Activated CD8-positive, alpha-beta memory T cell treated with anti-CD3 and anti-CD28 coated beads, Interleukin-2, amount 50 U/mL, for 4 hours (primary cell): ENCODE data around the gene BCAS3.

ENCODE experiments used
- DNase-seq: peaks from one replicate; pipeline ENCODE4 v3.0.0-alpha.2; 2020

BCAS3 gene

DNA sequence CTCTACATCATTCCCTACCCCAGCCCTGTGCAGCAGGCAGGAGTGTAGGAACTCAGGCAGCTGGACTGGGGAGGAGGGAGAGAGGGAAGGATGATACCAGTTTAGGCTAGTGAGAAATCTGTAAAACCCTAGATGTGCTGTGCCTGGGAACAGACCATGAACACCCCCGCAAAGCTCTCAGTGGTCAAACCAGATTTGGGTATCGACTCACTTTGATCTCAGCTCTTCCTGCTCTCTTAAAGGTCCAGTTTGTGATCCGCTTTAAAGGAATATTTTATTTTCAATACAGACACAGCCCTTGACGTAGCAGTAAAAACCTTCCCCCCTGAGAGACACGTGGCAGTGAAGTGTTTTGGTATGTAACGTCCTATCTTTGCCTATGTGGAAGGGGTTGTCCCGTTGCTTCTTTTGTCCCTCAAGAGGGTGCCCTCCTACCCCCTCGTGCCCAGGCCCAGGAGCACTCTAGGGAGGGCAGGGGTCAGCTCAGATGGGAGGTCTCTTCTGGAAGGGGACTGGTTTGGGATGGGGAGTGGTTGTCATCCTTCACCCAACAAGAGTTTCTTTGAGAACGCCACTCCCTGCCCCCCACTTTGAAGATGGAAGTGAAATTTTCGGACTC is 702.7 kb downstream of the BCAS3 start:
- DNase-seq: no peak

DNA sequence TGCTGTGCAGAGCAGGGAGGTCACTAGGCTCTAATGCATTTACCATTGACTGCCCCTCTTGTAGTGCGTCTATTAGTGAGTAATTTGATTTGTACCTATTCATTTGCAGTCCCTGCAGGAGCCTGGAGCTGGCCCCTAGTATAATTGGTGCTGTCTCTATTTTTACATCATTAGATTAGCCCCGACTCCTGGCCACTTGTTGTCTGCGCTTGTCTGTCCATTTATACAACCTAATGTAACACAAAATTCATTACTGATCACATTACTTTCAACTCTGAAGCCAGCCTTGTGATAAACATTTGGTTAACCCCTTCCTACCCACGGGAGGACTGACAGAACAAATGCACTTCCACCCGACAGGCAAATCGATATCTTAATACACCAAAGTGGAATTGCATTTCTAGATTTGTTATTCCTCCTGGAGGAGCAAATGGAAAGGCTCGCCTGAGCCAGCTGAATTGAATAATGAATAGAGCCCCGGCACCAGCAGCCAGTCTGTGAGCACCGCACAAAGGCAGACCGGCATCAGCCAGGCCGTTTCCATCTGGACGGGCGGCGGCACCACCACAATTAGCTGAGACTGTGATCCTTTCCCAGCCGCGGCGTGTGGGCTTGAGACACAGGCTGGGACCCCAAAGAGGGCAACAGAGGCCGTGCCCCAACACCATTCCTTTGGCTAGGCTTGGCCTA is 703.3 kb downstream of the BCAS3 start:
- no peak for DNase-seq

- no peak for DNase-seq
These were observed 703.9 kb downstream of the BCAS3 start for GRCh38 chr17:61381537-61381936.

DNA sequence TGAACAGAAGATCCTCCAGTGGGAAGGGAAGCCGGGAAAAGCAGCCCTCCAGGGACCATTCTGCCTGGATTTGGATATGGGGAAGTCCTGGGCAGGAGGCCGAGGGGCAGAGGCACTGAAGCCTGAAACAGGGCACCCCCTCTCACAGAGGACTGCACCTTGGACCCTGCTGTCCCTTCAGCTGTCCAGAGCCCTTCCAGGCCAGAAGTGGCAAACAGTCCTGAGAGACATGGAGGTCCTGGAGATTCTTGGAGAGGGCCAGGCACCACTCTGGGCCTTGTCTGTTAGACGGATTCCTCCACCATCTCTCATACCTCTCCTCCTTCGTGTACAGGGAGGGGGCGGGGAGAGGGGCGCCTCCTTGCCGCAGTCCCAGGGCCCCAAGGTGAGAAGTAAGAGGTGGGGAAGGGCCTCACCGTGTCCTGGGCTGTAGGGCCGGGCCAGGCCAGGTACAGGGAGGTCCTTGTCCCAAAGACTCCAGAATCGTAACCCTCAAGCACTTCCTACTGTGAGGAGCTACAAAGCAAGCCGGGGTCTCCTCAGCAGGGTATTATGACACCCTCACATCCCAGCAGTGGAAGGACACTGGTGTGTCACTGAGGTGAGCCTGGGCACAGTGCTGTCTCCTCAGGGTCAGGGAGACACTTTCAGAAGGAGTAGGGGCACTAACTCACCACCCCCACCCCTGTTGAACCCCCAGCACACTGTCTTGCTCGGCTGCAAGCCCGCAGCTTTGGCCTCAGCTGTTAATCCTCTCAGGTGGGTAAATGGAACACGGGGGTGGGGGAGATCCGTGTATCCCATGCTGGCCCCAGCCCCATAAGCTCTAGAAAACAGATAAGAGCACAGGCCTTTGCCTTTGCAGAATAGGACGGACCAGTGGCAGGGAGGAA is 705.4 kb downstream of the BCAS3 start:
- no peak for DNase-seq

- no peak for DNase-seq
These were observed 706.1 kb downstream of the BCAS3 start for GRCh38 chr17:61383689-61384201.

DNA sequence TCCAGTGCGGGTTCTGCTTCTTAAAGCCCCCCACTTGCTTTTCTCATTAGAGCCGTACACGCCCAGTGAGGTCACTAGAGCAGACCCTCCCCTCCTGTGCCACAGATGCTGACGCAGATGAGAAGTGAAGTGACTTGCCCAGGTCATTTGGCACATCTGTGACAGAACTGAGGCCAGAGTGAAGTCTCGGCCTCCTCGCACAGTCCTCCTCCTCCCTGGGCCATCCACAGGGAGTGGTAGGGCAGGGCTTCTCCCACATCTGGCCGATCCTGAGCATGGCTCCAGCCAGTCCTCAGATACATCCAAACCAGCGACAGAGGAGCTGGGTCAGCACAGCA is 706.7 kb downstream of the BCAS3 start:
- DNase-seq: no peak

GRCh38 chr17:61384692-61385576 is 707.3 kb downstream of the BCAS3 start:
- no peak for DNase-seq

DNA sequence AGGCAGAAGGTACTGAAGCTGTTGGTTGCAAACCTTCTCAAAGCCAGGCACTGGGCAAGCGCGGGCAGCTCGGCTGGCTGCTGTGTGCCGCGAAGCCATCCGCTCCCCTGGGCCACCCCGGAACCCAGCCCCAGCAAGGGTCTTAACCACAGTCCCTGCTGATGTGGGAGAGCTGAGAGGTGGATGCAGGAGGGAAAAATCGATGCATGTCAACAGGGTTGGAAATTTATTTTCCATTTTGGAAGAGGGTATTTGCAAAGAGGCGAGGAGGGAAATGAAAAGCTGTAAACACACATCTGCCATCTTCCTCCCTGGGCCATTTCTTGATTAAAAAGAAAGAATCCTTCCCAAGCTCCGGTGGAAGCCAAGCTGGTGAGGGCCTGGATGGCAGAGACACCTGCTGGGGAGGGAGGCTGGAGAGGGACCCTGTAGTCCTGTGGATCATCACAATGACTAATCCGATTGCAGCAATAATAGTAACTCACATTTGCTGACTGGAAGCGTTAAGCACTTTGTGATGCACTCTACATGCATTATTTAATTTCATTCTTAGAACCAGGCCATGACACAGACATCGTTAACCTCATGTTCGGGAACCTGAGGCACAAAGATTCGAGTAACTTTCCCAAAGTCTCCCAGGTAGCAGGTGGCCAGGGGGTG is 708.1 kb downstream of the BCAS3 start:
- no peak for DNase-seq

DNA sequence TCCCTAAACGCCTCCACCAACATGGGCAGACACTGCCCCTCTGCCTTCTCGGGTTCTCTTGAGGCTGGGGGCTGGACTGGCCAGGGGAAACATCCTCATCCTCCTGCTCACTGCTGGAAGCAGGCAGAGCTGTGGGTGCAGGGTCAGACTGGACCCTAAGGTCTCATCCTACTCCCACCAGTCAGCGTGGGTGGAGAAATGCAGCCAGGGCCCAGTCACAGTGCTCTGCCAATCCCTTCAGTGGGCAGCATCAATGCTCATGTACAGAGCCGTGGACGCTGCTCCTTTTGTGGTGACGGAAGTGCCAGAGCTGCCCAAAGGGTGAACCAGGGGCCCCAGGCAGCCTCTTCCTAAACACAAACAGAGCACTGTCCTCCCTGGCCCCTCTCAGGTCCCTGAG is 708.6 kb downstream of the BCAS3 start:
- no peak for DNase-seq

DNA sequence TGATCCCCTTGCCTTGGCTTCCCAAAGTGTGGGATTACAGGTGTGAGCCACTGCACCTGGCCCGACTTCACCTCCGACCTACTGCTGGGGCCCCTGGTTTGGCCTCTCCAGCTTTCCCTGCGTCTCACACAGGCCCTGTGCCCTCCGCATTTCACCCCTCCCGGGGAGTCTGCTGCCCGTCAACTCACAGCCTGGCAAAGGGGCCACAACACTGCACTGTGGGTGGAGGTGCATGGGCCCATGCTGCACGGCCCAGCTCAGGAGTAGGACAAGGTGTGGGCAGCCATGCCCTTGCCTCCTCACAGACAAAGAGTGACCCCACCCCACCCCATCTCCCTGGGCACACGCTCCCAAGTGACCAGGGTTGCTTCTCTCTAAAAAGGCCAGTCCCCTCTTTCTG is 709.4 kb downstream of the BCAS3 start:
- DNase-seq: no peak

- DNase-seq: no peak
These were observed 710.1 kb downstream of the BCAS3 start for GRCh38 chr17:61387511-61388305.

DNA sequence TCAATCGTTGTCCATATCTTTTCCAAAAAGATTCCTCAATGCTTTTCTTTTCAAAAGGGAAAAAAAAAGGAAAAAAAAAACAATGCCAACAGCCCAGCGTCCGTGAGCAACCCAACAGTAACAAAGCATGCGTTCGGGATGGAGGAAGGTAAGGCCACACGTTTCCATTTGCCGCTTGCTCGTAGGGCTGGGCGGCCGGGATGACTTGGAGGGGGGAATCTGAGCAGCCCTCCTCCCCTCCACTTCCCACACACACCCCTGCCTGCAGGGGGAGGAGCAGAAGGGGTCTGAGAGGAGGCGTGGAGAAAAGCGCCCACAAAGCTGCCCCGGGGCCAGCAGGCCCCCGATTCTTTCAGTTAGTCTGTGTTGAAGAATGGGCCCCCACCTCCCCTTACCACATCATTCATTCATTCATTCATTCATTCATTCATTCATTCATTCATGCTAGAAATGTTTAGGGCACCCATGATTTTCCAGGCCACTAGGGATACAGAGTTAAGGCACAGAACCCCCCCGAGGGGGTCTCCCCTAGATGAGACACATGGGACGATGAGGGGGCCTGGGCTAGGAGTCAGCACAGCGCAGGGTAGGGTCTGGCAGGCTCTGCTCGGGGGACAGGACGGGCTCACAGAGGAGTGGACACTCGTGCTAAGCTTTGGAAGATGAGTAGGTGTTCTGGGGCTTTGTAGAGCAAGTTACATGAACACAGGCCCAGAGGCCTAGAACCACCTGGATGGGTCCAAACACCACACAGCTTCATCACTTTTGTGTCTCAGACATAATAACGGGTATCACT is 711.1 kb downstream of the BCAS3 start:
- no peak for DNase-seq

GRCh38 chr17:61389670-61390478 is 712.2 kb downstream of the BCAS3 start:
- peak; percentile 52 for DNase-seq

- DNase-seq: no peak
These were observed 712.8 kb downstream of the BCAS3 start for GRCh38 chr17:61390479-61390791.

DNA sequence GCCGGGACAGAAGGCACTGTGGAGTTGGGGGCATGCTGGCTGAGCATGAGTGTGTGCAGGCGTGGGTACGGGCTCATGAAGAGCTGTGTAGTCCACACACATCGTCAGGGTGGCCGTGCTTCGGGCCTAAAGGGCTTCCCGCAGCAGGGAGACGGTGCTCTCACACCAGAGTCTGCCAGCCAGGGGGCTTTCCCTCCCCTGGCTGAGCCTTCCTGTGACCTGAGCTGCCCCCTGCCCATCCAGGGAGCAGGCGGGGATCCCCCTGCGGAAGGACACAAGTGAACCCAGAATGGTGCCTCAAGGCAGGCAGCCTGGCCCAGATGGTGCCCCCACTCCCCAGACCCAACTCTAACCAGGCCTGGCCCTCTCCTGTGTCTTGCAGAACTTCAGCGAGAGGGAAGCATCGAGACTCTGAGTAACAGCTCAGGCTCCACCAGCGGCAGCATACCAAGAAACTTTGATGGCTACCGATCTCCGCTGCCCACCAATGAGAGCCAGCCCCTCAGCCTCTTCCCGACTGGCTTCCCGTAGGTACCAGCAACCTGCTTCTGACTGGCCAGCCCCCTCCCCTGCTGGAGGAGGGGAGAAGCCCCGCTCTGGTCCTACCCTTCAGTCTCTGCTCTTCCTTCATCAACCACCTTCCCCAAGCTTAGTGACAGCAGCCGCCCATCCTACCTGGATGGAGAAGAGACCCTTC is 714.1 kb downstream of the BCAS3 start:
- DNase-seq: no peak

- DNase-seq: no peak
These were observed 715.0 kb downstream of the BCAS3 start for GRCh38 chr17:61392679-61393078.

- no peak for DNase-seq
These were observed 715.9 kb downstream of the BCAS3 start for GRCh38 chr17:61393550-61393903.

DNA sequence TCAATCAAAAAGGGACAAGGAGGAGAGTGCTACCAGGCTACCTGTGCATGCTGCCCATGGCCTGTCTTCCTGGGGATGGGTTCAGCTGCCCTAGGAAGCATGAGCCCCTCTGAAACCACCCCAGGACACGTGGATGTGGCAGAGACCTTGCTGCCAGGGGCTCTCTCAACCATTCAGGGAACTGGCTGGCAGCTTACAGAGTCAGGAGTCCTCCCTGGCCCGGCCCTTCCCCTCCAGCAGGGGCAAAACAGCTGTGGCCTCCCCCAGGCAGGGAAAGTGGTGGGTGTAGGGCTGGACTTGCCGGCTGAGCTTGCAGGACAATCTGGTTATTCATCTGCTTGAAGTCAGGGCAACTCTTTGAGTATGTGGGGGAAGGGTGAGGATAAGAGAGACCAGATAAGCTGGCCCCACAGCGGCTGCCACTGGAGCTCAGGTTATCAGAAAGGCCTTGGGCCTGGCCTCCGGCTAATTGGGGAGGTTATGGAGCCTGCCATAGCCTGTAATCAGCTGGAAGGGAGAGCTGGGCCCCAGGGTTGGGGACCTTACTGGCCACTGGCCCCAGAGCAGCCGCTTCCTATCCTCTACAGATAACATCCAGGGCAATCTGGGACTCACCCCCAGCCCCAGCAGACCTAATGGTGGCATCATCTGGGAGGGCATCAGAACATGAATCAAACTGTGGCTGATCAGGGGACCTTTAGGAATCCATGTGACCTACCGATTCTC is 716.4 kb downstream of the BCAS3 start:
- no peak for DNase-seq
